Measurements from ENCODE around the gene RRP15. TPM values are rescaled to one million over a fixed set of nuclear protein-coding genes. Genes with fewer than 3 reads are reported as not detected.

RRP15 gene
- polyA plus RNA-seq, 1 donor (not counting 4 experiments of a cell fraction or from before 2014, with no cell fraction given): 15.8 TPM

DNA sequence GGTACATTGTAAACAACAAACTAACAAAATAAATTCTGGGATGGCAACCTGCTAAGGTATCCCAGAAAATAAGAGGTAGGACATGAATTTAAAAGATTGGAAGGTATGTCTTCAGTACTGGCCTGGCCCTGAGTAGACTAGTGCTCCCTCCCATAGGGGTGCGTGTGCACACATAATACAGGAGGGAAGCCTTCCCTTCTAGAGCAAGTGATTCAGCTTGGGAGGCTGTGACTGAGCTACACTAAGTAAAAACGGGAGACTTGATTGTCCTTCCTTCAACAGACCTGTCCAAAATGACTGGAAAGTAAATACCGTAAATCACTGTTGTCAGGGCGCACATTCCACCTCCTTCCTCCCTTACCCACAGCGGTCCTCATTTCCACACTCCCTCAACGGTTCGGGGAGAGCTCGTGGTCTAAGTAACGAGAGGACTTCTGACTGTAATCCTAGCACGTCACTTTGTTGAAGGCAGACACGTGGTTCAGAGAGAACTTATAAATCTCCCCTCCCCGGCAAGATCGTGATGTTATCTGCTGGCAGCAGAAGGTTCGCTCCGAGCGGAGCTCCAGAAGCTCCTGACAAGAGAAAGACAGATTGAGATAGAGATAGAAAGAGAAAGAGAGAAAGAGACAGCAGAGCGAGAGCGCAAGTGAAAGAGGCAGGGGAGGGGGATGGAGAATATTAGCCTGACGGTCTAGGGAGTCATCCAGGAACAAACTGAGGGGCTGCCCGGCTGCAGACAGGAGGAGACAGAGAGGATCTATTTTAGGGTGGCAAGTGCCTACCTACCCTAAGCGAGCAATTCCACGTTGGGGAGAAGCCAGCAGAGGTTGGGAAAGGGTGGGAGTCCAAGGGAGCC, 60.0 kb downstream of the RRP15 start, which contains the start of gene TGFB2:
TGFB2 (plus strand) TSS at position 523 of the 859 bp plus-strand sequence. CDS start 1,366 bp downstream, outside the sequence.
- no peaks in the 10 kb centered on the region for H3K36me3 ChIP-seq (ENCODE audit: control insufficient read depth in 2 of 2, extremely low read depth in 1 of 2, insufficient read depth in 2 of 2, low read length in 2 of 2)
- H3K9me1 ChIP-seq (ENCODE audit: control insufficient read depth, extremely low read depth, insufficient read depth, low read length): no peaks in the 10 kb centered on the region
- peaks cover 44% of the 10 kb centered on the region for H3K79me2 ChIP-seq (ENCODE audit: control insufficient read depth, insufficient read depth, low read length)
- DNase-seq (ENCODE audit: low read depth, low spot score): no peak
- no peaks in the 10 kb centered on the region for H3K27me3 ChIP-seq (ENCODE audit: control insufficient read depth, extremely low read depth, insufficient read depth, low read length)
- H3K4me3 ChIP-seq (ENCODE audit: control insufficient read depth in 2 of 3, extremely low read depth in 1 of 3, insufficient read depth in 2 of 3, low read depth in 1 of 3, low read length in 3 of 3): peak within 1 kb of the TSS; percentile 67 to 100 (median 93)
- TF ChIP-seq EZH2 (IDR thresholded peaks at IDR 0.05; ENCODE audit: low read length) (no peak), CTCF (optimal IDR thresholded peaks at IDR 0.05 in 1 of 3, IDR thresholded peaks at IDR 0.05 in 1 of 3, conservative IDR thresholded peaks at IDR 0.05 in 1 of 3; ENCODE audit: extremely low read depth in 1 of 3, insufficient read depth in 2 of 3, low read length in 3 of 3) (no peak)
- H2AFZ ChIP-seq (ENCODE audit: control insufficient read depth, low read length): peak within 1 kb of the TSS; percentile 58
- H3K4me1 ChIP-seq (ENCODE audit: control insufficient read depth, extremely low read depth, insufficient read depth, low read length): peaks cover 13% of the 10 kb centered on the region
- dilution Hi-C loops (cut with MboI; ENCODE audit: extremely low pct_ligation_motif_present, low sequenced_read_pairs): no loop called here
- H3K9ac ChIP-seq (ENCODE audit: control insufficient read depth, extremely low read depth, insufficient read depth, low read length): peak within 1 kb of the TSS; percentile 96
- no peaks in the 10 kb centered on the region for H4K20me1 ChIP-seq (ENCODE audit: control insufficient read depth, extremely low read depth, insufficient read depth, low read length)
- peak within 1 kb of the TSS; percentile 86 for H3K27ac ChIP-seq (ENCODE audit: control insufficient read depth, insufficient read depth, low read length)
- peak within 1 kb of the TSS; percentile 86 for H3K4me2 ChIP-seq (ENCODE audit: control insufficient read depth, extremely low read depth, insufficient read depth, low read depth, low read length)
- FAIRE-seq: peak; percentile 63
- no peaks in the 10 kb centered on the region for H3K9me3 ChIP-seq (ENCODE audit: control insufficient read depth, low read depth, low read length)

DNA sequence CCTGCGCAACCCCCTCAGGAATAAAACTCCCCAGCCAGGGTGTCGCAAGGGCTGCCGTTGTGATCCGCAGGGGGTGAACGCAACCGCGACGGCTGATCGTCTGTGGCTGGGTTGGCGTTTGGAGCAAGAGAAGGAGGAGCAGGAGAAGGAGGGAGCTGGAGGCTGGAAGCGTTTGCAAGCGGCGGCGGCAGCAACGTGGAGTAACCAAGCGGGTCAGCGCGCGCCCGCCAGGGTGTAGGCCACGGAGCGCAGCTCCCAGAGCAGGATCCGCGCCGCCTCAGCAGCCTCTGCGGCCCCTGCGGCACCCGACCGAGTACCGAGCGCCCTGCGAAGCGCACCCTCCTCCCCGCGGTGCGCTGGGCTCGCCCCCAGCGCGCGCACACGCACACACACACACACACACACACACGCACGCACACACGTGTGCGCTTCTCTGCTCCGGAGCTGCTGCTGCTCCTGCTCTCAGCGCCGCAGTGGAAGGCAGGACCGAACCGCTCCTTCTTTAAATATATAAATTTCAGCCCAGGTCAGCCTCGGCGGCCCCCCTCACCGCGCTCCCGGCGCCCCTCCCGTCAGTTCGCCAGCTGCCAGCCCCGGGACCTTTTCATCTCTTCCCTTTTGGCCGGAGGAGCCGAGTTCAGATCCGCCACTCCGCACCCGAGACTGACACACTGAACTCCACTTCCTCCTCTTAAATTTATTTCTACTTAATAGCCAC, 60.7 kb downstream of the RRP15 start:
- Histone ChIP-seq H3K79me2 (ENCODE audit: control insufficient read depth, insufficient read depth, low read length) (peaks cover 51% of the 10 kb centered on the region), H3K4me3 (ENCODE audit: control insufficient read depth in 2 of 3, extremely low read depth in 1 of 3, insufficient read depth in 2 of 3, low read depth in 1 of 3, low read length in 3 of 3) (peak overlapping the region; percentile 67 to 100 (median 93)), H3K9me3 (ENCODE audit: control insufficient read depth, low read depth, low read length) (no peaks in the 10 kb centered on the region), H3K9ac (ENCODE audit: control insufficient read depth, extremely low read depth, insufficient read depth, low read length) (peak overlapping the region; percentile 96), H3K9me1 (ENCODE audit: control insufficient read depth, extremely low read depth, insufficient read depth, low read length) (no peaks in the 10 kb centered on the region), H3K27me3 (ENCODE audit: control insufficient read depth, extremely low read depth, insufficient read depth, low read length) (no peaks in the 10 kb centered on the region), H2AFZ (ENCODE audit: control insufficient read depth, low read length) (peak overlapping the region; percentile 58), H3K4me1 (ENCODE audit: control insufficient read depth, extremely low read depth, insufficient read depth, low read length) (peaks cover 20% of the 10 kb centered on the region), H4K20me1 (ENCODE audit: control insufficient read depth, extremely low read depth, insufficient read depth, low read length) (no peaks in the 10 kb centered on the region), H3K27ac (ENCODE audit: control insufficient read depth, insufficient read depth, low read length) (peak overlapping the region; percentile 86), H3K36me3 (ENCODE audit: control insufficient read depth in 2 of 2, extremely low read depth in 1 of 2, insufficient read depth in 2 of 2, low read length in 2 of 2) (no peaks in the 10 kb centered on the region), H3K4me2 (ENCODE audit: control insufficient read depth, extremely low read depth, insufficient read depth, low read depth, low read length) (peak overlapping the region; percentile 86)
- dilution Hi-C loops (cut with MboI; ENCODE audit: extremely low pct_ligation_motif_present, low sequenced_read_pairs): no loop called here
- no peak for TF ChIP-seq EZH2 (IDR thresholded peaks at IDR 0.05; ENCODE audit: low read length)
- no peak for TF ChIP-seq CTCF (optimal IDR thresholded peaks at IDR 0.05 in 1 of 3, IDR thresholded peaks at IDR 0.05 in 1 of 3, conservative IDR thresholded peaks at IDR 0.05 in 1 of 3; ENCODE audit: extremely low read depth in 1 of 3, insufficient read depth in 2 of 3, low read length in 3 of 3)
- FAIRE-seq: no peak
- no peak for DNase-seq (ENCODE audit: low read depth, low spot score)

All from keratinocyte (primary cell).